NCI-H69 (cell line): Measurements from ENCODE around the gene HYAL3.

Experiments used
- DNase-seq: peaks from one replicate; lab custom pipeline; 2025; lab: John Stamatoyannopoulos, UW

Gene HYAL3

GRCh38 chr3:50298836-50299637, at the start of gene HYAL3, which contains the start of gene NAA80:
HYAL3 (minus strand) TSS chr3:50299405; CDS start chr3:50295602, 3,803 bp downstream.
NAA80 (minus strand) TSS chr3:50299405; CDS start chr3:50297463, 1,942 bp downstream.
- DNase-seq = peak; percentile 97

- DNase-seq = peak; percentile 71
Measured at GRCh38 chr3:50347187-50347813, 48.1 kb upstream of the HYAL3 start.

- DNase-seq = peak; percentile 78
Measured at GRCh38 chr3:50345586-50346234, 46.5 kb upstream of the HYAL3 start, which contains the start of gene ZMYND10. ZMYND10 (minus strand) TSS chr3:50345732; CDS start chr3:50345579, 153 bp downstream.

- DNase-seq = no peak
Measured at GRCh38 chr3:50345008-50345407, 45.8 kb upstream of the HYAL3 start.

GRCh38 chr3:50342813-50343633, 43.8 kb upstream of the HYAL3 start:
- DNase-seq = no peak

- DNase-seq = no peak
Measured at GRCh38 chr3:50341996-50342650, 42.9 kb upstream of the HYAL3 start.

- no peak for DNase-seq
Measured at GRCh38 chr3:50341537-50341936, 42.3 kb upstream of the HYAL3 start.

- DNase-seq = no peak
Measured at GRCh38 chr3:50340448-50341329, 41.5 kb upstream of the HYAL3 start, which contains the start of gene RASSF1. RASSF1 (minus strand) TSS chr3:50340836; CDS start chr3:50340805, 31 bp downstream.

- DNase-seq = no peak
Measured at GRCh38 chr3:50340147-50340447, 40.9 kb upstream of the HYAL3 start.

- DNase-seq = no peak
Measured at GRCh38 chr3:50339485-50340146, 40.4 kb upstream of the HYAL3 start.

- no peak for DNase-seq
Measured at GRCh38 chr3:50338965-50339364, 39.8 kb upstream of the HYAL3 start.

GRCh38 chr3:50337175-50337861, 38.1 kb upstream of the HYAL3 start:
- peak; percentile 98 for DNase-seq

- DNase-seq = peak; percentile 40
Measured at GRCh38 chr3:50336452-50337174, 37.4 kb upstream of the HYAL3 start.

GRCh38 chr3:50334339-50335075, 35.3 kb upstream of the HYAL3 start:
- no peak for DNase-seq

- DNase-seq = no peak
Measured at GRCh38 chr3:50333744-50334328, 34.6 kb upstream of the HYAL3 start.

- DNase-seq = no peak
Measured at GRCh38 chr3:50331364-50331907, 32.2 kb upstream of the HYAL3 start.

- no peak for DNase-seq
Measured at GRCh38 chr3:50330330-50330729, 31.1 kb upstream of the HYAL3 start.
